HG03103 (cell line): ENCODE data around the gene ANKRD13A.
A peak's percentile ranks its signal among the peaks of the same experiment; 100 is the strongest.

ENCODE experiments used
- ATAC-seq: cut with Tn5 transposase; IDR thresholded peaks from one replicate; pipeline ENCODE4 v1.9.1; 2021; ENCODE audit warnings: low read depth; ENCODE audit not compliant: unreplicated experiment

Gene ANKRD13A

GRCh38 chr12:109998904-109999648, at the start of gene ANKRD13A:
Gene ANKRD13A (plus strand): TSS chr12:109999430. CDS start chr12:109999689, 259 bp downstream.
- peak; percentile 39 for ATAC-seq

- ATAC-seq: no peak
These were observed 48.6 kb upstream of the ANKRD13A start for GRCh38 chr12:109950625-109951024.

GRCh38 chr12:109951136-109951535, 48.1 kb upstream of the ANKRD13A start:
- no peak for ATAC-seq

- no peak for ATAC-seq
These were observed 47.5 kb upstream of the ANKRD13A start for GRCh38 chr12:109951751-109952150.

- ATAC-seq: no peak
These were observed 46.9 kb upstream of the ANKRD13A start for GRCh38 chr12:109952160-109952858.

- no peak for ATAC-seq
These were observed 46.4 kb upstream of the ANKRD13A start for GRCh38 chr12:109952873-109953272.

GRCh38 chr12:109953656-109954055, 45.6 kb upstream of the ANKRD13A start:
- ATAC-seq: no peak

- no peak for ATAC-seq
These were observed 40.9 kb upstream of the ANKRD13A start for GRCh38 chr12:109958374-109958773.

- no peak for ATAC-seq
These were observed 39.7 kb upstream of the ANKRD13A start for GRCh38 chr12:109959411-109960093.

GRCh38 chr12:109961201-109961600, 38.0 kb upstream of the ANKRD13A start:
- no peak for ATAC-seq

- ATAC-seq: no peak
These were observed 37.6 kb upstream of the ANKRD13A start for GRCh38 chr12:109961612-109962011.

GRCh38 chr12:109962398-109962797, 36.8 kb upstream of the ANKRD13A start:
- no peak for ATAC-seq

GRCh38 chr12:109963330-109963729, 35.9 kb upstream of the ANKRD13A start:
- no peak for ATAC-seq

- no peak for ATAC-seq
These were observed 35.3 kb upstream of the ANKRD13A start for GRCh38 chr12:109963743-109964429.

- no peak for ATAC-seq
These were observed 32.7 kb upstream of the ANKRD13A start for GRCh38 chr12:109966546-109966945.

GRCh38 chr12:109967383-109968031, 31.7 kb upstream of the ANKRD13A start:
- no peak for ATAC-seq

GRCh38 chr12:109968032-109968420, 31.2 kb upstream of the ANKRD13A start:
- no peak for ATAC-seq

GRCh38 chr12:109968801-109969200, 30.4 kb upstream of the ANKRD13A start:
- ATAC-seq: no peak

- ATAC-seq: no peak
These were observed 26.4 kb upstream of the ANKRD13A start for GRCh38 chr12:109972821-109973220.

GRCh38 chr12:109981311-109981710, 17.9 kb upstream of the ANKRD13A start:
- ATAC-seq: no peak
